Stimulated activated CD4-positive, alpha-beta T cell treated with anti-CD3 and anti-CD28 coated beads, Interleukin-1b, Interleukin-23, amount 100 ng/mL, for 1 hour (primary cell): ENCODE results near the gene PLPP3.

ENCODE experiments used
- DNase-seq, 2 donors: peaks; one replicate each; pipeline ENCODE4 v3.0.0-alpha.2; 2020; ENCODE audit warnings: low read depth in 2 of 2

Gene PLPP3

DNA sequence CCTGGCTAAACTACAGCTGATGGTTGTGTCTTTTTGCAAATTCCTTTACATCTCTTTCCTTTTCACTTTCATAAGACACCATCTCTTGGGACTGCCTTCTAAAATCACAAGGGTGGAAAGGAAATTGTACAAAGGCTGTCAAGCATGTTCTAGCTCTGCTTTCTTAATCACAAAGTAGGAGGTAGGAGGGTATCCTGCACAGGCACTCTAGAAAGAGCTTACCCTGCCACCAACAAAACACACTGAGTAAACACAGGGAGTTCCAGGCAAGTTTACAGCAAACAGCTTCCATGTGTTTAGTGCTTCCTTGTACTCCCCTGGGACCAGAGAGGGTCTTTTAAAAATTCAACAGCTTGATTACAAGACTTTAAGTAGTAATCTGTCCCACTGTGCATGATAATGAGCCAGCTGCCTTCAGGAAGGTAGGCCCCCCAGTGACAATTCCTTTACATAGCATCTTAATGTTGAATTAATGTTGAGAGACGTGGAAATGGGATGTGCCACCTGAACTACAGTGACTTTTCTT lies 2.4 kb downstream of the PLPP3 start:
- DNase-seq: no peak

DNA sequence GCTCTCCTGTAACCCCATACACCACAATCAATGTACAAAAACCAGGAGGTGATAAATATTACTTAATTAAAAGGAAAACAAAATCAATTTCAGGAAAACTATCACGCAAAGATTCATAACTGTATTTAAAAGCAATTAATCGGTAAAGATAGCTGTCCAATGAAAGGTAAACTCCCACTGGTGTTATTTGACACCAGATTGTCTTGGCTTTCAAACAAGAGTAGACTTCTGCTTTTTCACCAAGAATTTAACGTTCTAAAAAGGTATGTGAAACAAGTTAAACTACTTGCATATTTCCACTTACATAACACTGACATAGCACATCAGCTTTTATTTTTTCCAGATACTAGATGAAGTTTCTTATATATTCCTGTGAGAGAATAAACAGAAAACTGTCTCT lies 3.5 kb downstream of the PLPP3 start:
- no peak for DNase-seq

DNA sequence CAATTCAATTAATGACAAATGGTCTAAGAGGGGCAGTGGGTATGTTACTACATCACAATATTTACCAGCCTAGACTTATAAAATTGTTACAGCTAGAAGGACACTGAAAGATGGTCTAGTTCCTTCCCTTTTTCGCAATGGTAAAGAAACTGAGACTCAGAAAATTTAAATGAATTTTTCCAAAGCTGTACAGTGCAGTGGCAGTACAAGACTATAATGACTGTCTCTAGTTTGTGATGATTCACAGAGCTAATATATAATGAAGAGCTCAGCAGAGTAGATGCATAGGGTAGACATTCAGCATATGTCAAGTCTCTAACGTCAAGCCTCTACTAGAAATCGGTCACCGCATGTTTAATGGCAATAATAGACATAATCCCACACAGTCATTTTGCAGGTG lies 4.6 kb downstream of the PLPP3 start:
- no peak for DNase-seq

DNA sequence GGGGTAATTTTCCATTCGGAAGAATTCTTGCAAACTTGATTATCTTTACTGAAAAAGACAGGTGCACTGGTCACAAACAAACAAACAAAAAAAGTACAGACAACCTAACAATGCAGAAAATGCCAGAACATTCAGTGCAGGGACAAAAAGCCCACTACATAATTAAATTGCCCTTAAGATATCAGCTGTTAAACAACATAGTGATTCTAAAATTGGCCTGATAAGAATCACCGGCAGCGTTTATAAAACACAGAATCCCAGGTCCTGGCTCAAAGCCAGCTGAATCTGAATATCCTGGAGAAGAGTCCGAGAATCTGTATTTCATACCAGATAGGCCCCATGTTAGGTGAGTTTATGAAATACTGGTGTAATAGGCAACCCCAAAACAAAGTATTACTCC lies 6.1 kb downstream of the PLPP3 start:
- DNase-seq: no peak

DNA sequence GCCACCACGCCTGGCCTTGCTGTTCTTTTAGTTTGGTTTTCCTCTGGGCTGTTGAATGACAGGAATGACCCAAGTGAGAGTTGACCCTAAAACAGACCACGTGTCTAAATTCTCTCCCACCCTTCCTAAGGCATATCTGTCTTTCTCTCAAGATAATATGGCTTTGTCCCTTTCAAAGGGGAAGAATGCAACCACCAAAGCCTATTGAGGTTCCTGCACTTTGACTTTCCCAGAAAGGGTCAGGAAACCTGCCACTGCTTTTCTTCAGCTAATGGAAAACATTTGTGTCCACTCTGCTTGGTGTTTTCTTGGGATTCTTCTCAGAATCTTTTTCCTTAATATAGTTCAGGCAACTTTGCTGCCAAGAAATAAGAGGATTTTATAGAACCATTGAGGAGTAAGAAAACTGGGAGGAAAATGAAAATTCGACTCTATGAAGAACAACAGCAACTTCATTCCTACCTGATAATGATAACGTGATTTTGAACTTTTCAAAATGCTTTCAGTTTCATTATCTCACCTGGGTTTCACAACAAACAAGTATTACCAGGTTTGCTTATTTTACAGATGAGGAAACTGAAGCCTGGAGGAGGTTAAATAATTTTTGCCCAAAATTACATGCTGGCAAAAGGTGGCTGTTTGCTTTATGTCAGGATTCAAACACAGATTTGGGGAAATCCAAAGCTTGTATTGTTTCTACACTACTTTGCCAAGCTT lies 6.9 kb downstream of the PLPP3 start:
- no peak for DNase-seq

DNA sequence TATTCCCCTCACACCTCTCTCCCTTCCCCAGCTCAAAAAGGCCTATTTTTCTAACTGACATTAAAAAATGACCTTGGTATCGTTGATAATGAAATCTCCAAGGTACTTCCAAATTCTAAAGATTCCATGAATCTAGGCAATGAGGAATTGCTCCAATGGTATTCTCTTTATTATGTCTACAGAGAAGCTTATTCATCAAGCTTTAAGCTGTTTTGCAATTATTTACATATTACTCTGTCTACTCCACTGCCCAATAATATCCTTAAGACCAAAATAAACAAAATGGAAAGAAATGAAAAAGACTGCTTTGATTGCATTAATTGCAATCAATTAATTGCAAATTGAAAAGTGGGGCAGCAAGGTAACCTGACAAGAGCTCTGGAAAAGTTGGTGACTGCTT lies 7.9 kb downstream of the PLPP3 start:
- DNase-seq: no peak

DNA sequence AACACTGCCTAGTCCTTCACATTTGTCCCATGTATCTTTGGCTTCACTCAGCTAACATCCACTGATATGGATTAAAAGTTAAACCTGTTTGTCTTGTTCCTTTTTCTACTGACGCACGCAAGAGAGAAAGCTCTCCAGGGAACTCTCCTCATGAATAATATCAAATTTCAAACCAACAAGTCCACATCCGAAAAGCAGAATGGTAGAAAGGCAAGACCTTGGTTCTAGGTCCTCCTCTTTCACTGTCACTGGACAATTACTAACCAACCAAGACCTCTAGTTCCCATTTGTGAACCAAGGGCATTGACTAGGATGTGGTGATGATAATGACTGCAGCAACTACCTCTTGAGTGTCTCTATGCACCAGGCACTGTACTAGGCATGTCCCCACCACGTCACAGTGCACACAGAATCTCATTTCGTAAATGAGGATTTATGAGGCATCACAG lies 8.4 kb downstream of the PLPP3 start:
- no peak for DNase-seq

DNA sequence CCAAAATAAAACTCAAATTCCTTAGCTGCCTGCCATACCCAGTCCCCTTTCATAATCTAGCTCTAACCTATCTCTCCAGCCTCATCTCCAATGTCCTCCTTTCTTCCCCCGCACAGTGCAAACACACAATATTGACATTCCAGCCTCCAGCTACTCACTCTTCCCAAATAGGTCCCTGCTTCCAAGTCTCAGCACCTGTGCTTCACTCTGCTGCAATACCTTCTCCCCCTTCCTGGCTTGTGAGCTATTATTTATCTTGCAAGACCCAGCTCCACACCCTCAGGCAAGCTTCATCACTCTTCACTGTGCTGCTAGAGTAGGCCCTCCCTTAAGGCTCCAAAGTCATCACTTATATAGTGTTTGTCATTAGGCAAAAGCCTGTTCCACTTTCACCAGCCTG lies 9.7 kb downstream of the PLPP3 start:
- no peak for DNase-seq

DNA sequence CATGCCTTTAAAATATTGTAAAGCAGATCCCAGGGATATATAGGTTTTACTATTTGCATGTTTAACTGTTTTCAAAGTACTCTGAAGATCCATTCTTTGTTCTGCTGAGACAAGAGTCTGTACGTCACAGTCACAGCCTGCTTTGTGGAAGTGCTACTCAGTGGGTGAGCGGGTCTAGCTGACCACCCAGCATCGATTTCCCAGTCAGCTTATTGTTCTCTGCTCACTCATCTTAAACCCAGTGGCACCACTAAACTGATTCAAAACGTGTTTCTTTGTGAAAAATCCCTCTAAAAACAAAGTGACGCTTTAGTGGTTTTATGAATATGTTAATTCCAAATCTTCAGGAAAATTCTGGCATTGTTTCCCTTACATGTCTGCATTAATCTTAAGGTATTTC lies 12.4 kb downstream of the PLPP3 start:
- no peak for DNase-seq

DNA sequence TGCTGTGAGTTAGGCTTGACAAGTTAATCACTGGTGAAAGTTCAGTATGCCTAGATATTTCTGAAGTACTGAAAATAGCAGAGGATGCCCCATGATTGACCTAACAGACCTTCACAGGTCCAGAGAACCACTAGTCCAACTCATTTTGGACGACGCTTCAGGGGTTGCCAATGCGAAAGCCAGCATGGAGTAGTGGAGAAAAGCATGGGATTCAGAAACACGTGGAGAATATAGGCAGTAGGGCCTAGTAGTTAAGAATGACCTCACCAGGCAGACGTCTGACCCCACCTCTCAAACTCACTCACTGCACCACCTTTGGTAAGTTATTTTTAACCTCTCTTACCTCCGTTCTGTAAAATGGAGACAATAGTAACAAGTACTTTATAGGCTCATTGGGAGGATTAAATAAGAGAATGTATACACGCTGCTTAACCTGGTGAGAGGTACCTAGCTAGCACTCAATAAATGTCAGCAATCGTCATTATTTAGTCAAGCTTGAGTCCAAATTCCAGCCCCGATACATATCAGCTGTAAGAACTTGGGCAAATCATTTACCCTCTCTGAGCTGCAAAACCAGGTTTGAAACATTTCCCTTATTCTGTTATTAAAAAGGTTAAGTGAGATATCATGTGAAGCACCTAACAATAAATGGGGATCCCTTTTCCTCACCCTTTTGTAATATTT lies 13.2 kb downstream of the PLPP3 start:
- DNase-seq: no peak

DNA sequence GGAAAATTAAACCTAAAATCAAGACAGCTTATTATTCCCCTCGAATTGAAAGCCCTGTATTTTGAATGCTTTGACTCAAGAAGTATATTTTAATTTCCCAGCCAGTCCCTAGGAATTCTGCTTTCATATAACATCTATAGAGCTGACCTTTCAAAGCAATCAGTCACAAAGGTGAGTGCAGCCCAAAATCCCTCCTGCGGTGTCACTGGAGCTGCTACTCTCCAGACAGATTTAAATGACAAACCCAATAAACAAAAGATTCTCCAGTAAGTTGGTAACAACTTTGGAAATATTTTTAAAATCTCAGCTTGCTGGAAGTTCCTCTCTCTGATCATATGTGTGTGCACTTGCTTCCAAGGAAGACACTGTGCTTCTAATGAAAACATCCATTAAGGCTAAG lies 14.7 kb downstream of the PLPP3 start:
- DNase-seq: no peak

DNA sequence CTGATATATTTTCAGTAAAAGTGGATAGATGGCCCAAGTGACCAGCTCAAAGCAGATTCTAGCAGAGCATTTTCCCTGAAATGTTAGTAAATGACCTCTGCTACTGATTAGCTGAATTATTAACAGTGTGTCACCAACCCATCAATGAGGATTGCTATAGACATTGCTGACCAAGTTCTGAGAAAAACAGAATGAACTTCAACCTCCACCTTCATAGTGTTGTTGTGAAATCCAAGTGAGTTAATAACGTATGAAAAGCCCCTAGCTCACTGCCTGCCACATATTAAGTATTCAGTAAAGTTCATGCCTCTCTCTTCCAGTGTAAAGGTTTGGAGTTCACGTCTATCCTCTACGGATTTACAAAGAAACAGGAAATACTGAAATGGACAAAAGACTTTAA lies 15.8 kb downstream of the PLPP3 start:
- no peak for DNase-seq

DNA sequence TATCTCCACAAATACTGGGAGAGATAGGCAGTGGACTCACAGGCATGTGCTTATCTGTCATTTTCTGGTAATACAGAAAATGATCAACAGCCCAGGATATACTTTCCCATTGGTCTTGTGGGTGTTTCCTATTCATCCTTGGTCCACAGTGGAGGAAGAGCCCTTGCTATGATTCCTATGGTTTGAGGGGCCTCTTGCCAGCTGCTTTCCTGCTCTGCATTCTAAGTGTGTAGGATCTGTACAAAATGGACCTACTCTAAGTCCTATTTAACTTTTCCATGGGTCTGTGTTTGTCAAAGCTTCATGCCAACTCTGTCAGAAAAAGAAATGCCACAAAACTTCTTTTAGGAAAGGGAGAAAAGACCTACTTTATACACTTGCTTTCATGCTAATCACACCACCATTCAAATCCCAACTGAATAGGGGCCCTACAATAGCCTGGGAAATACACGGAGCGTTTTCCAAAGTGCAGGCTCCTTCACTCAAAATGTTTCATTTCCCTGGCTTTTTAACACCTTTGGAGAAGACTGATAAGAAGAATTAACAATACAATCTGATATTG lies 16.4 kb downstream of the PLPP3 start:
- DNase-seq: no peak

DNA sequence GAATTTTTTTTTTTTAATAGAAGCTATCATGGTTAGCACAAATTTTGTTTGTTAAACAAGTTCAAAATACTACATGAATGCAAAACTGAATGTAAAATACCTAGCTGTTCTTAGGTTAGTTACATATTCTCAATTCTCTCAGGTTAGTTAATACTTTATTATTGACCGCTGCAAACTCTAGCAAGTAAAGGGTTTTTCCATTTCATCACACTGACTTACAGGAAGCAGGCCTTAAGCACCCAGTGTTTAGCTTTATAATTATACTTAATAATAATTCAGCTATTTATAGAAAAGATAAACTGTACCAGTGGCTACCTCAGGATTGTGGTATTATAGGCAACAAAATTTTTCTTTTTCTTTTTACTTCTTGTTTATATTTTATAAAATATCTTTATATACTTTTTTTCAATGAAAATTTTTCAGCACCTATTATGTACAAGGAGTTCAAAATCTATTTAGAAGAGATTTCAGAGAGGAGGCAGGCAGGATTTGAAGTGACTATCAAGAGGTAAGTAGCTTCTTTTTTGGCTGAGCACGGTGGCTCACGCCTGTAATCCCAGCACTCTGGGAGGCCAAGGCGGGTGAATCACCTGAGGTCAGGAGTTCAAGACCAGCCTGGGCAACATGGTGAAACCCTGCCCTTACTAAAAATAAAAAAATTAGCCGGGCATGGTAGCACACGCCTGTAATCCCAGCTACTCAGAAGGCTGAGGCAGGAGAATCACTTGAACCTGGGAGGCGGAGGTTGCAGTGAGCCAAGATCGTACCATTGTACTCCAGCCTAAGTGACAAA lies 17.9 kb downstream of the PLPP3 start:
- DNase-seq: no peak

DNA sequence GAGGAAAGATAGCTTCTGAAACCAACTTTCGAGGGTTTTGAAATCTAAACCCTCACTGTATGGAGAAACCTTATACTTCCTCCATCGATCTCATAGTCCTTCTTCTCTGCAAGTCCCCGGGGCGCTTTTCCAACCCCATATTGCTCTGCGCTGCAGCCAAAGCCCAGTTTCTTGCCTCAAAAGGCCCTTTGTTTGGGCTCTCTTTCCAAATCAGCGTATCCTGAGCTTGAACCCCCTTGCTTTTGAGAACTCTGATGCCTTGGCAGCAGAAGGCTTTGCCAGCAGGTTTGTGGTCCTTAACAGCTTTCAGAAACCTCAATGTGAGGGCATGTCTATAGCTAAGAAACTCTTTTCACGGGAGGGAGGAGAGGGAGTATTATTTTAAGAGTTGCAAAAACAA lies 21.6 kb downstream of the PLPP3 start:
- no peak for DNase-seq

DNA sequence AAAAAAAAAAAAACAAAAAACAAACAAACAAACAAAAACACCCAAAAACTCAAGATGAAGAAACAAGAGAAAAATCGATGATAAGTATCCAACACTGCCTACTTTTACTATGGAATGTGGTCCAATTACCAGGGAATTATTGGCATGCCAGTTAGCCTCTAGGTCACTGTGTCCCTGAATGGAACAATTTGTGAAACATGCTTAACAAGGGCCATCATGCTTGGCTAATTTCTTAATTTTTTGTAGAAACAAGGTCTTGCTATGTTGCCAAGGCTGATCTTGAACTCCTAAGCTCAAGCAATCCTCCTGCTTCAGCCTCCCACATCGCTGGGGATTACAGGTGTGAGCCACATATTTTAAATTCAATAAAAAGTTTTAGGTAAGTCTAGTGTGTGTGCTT lies 23.9 kb downstream of the PLPP3 start:
- no peak for DNase-seq

DNA sequence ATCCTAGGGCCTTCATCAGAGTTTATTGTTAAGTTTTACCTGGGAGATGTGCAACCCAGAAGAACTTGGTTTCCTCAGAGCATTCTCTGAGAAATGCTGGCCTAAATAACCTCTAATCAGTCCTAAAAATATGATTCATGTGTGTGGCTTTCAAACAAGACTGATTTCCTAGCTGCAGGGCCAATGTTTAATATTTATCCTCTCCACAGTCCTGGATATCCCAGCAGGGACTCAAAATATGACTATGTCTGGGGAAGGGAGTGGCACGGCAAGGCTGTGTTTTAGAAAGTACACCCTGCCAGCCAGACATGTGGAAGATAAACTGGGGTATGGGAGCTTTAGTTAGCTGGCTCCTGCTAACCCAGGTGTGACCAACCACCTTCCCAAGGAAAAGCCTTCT lies 26.3 kb downstream of the PLPP3 start:
- DNase-seq: no peak

DNA sequence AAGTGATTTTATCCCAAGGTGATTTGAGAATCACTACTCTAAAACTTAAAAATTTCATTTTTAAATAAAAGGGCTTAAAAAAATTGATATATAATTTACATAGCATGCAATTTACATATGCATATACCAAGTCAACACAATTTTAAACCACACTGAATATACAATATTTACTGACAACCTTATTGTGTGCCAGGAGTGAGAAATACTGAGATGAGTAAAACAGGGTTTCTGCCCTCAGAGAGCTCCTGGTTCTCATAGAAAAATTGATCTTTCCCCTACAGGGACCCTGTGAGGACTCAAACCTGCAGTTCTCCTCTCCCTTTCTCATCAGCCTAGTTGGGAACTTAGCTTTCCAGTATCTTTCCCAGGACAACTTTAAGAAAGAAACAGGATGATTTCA lies 27.0 kb downstream of the PLPP3 start:
- DNase-seq: no peak

DNA sequence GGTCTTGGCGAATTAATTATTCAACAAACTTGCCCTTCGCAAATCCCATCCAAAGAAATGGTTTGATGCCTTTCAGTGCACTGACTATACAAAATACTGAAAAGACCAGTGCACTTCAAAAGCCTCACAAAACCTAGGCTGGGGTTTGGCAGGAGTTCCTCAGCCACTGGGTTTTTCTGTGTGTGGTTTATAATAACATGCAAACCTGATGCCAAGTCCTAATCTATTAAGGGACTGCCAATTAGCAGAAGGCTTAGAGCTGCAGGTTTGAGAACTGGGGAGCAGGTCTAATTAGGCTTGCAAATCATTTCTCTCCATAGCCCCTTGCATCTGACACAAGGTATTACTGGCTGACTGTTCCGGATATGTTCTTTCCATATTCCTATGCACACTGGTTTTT lies 27.7 kb downstream of the PLPP3 start:
- no peak for DNase-seq

DNA sequence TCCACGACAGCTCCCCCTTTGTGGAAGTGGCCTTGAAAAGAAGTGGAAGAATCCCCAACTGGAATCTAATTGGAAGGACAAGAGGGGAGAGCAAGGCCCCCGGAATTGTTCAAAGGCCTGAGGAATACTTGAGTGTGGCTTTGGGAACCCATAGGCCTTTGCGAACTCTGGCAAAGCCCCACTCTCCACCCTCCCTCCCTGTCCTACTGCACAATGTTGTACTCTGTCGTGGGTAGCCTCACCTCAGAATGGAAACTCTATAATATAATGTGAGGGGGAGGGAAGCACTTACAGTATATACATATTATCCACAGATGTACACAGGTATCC lies 28.5 kb downstream of the PLPP3 start:
- no peak for DNase-seq

DNA sequence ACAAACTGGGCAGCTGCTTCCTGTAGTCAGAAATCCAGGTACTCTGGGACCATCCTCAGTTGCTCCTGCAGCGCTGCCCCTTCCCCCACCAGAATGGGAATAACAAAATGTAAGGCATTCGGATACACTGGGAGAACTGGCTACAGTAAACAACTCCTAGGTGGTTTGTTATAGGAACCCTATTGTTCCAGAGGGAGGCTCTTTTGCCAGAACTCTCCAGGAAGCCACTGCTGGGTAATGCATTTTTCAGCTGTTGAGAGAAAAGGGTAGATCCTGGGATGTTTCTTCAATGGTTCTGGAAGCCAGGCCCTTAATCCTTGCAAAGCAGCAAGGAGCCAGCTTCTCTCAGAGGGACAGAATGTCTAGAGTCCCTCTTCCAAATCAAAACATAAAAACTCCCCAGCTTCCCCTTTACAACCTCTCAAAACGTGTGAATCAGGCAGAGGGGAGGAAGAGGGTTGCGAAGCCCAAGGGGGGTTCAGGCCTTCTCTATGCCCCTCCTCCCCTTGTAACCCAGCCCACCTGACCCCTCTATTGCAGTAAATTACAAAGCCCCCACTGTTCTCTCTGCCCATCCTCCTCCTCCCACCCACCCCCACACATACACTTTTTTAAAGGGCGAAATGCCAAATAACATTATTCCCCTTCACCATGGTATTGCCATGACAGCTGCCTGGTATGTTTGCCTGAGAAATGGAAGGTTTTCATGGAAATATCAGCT lies 29.1 kb downstream of the PLPP3 start:
- DNase-seq: no peak

DNA sequence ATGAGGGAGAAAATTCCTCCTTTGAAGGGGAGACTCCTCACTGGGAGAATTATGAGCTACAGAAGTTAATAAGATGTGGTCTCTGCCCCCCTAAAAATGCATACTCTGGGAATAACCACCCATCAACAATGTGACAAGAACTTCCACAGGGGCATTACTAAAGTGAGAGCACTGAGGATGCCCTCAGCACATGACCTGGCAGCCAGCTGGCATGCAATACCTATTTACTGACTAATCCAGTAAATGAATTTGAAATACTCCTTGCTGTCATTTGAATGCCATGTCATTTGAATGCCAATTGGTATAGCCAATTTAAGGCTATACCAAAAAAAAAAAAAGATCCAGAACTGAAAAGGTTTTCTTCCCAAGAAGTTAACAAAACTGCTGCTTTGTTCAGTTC lies 30.8 kb downstream of the PLPP3 start:
- no peak for DNase-seq
